ENCODE data around the gene AIDA. TPM values are rescaled to one million over a fixed set of nuclear protein-coding genes. Genes with fewer than 3 reads are reported as not detected.

The AIDA gene
- total RNA-seq, 1 experiment from 2014 or later, result 73.1 TPM

DNA sequence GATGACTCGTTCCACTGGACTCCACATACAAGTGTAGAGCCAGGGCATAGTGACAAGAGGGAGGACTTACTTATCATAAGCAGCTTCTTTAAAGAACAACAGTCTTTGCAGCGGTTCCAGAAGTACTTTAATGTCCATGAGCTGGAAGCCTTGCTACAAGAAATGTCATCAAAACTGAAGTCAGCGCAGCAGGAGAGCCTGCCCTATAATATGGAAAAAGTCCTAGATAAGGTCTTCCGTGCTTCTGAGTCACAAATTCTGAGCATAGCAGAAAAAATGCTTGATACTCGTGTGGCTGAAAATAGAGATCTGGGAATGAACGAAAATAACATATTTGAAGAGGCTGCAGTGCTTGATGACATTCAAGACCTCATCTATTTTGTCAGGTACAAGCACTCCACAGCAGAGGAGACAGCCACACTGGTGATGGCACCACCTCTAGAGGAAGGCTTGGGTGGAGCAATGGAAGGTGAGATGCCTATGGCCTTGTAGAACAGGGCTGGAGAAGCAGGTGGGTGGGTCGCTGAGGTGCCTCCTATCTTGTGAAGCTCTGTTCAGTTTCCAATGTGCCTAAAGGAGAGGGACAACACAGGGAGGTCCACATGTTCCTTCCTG, 82.3 kb downstream of the AIDA start:
- TF ChIP-seq SIN3A (IDR thresholded peaks at IDR 0.05; ENCODE audit: borderline replicate concordance, insufficient read depth, low read depth, low read length) (no peak), POLR2AphosphoS5 (IDR thresholded peaks at IDR 0.05; ENCODE audit: low read depth, low read length) (no peak), TCF7L2 (IDR thresholded peaks at IDR 0.05; ENCODE audit: low read depth, low read length) (no peak)
- TF ChIP-seq, protein P1, sequence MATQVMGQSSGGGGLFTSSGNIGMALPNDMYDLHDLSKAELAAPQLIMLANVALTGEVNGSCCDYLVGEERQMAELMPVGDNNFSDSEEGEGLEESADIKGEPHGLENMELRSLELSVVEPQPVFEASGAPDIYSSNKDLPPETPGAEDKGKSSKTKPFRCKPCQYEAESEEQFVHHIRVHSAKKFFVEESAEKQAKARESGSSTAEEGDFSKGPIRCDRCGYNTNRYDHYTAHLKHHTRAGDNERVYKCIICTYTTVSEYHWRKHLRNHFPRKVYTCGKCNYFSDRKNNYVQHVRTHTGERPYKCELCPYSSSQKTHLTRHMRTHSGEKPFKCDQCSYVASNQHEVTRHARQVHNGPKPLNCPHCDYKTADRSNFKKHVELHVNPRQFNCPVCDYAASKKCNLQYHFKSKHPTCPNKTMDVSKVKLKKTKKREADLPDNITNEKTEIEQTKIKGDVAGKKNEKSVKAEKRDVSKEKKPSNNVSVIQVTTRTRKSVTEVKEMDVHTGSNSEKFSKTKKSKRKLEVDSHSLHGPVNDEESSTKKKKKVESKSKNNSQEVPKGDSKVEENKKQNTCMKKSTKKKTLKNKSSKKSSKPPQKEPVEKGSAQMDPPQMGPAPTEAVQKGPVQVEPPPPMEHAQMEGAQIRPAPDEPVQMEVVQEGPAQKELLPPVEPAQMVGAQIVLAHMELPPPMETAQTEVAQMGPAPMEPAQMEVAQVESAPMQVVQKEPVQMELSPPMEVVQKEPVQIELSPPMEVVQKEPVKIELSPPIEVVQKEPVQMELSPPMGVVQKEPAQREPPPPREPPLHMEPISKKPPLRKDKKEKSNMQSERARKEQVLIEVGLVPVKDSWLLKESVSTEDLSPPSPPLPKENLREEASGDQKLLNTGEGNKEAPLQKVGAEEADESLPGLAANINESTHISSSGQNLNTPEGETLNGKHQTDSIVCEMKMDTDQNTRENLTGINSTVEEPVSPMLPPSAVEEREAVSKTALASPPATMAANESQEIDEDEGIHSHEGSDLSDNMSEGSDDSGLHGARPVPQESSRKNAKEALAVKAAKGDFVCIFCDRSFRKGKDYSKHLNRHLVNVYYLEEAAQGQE (IDR thresholded peaks at IDR 0.05; ENCODE audit: insufficient read depth in 1 of 2, low read depth in 2 of 2, low read length in 1 of 2), result no peak
- TF ChIP-seq, protein P2, sequence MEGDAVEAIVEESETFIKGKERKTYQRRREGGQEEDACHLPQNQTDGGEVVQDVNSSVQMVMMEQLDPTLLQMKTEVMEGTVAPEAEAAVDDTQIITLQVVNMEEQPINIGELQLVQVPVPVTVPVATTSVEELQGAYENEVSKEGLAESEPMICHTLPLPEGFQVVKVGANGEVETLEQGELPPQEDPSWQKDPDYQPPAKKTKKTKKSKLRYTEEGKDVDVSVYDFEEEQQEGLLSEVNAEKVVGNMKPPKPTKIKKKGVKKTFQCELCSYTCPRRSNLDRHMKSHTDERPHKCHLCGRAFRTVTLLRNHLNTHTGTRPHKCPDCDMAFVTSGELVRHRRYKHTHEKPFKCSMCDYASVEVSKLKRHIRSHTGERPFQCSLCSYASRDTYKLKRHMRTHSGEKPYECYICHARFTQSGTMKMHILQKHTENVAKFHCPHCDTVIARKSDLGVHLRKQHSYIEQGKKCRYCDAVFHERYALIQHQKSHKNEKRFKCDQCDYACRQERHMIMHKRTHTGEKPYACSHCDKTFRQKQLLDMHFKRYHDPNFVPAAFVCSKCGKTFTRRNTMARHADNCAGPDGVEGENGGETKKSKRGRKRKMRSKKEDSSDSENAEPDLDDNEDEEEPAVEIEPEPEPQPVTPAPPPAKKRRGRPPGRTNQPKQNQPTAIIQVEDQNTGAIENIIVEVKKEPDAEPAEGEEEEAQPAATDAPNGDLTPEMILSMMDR (IDR thresholded peaks at IDR 0.05), result no peak
- no peaks in the 10 kb centered on the region for H3K27me3 ChIP-seq (ENCODE audit: control insufficient read depth, insufficient read depth, low read length)
- H3K4me3 ChIP-seq (ENCODE audit: low read depth in 2 of 2, low read length in 2 of 2), result no peak overlapping the region
- in situ Hi-C loops (cut with HindIII; ENCODE audit: low pct_unique_long_range_greater_than_20kb, low sequenced_read_pairs) (no loop called here), intact Hi-C loops (cut with micrococcal nuclease; ENCODE audit: unreplicated experiment) (no loop called here)
- CTCF ChIA-PET, result no interaction called here
- DNase-seq (ENCODE audit: low read depth, low spot score) (no peak), ATAC-seq (no peak)
- BruUV-seq (replicated peaks), result no TSS peak
- no peaks in the 10 kb centered on the region for H3K9me3 ChIP-seq (ENCODE audit: control insufficient read depth, insufficient read depth, low read depth, low read length)
- H3K27ac ChIP-seq (ENCODE audit: low read length), result no peak overlapping the region
- peaks cover 5% of the 10 kb centered on the region; the same call in 1 of the 2 replicates for H3K36me3 ChIP-seq (ENCODE audit: control insufficient read depth, insufficient read depth, low read length)
- no peaks in the 10 kb centered on the region for H3K4me1 ChIP-seq (ENCODE audit: control insufficient read depth, insufficient read depth, low read length)
- POLR2A ChIA-PET, result no interaction called here

DNA sequence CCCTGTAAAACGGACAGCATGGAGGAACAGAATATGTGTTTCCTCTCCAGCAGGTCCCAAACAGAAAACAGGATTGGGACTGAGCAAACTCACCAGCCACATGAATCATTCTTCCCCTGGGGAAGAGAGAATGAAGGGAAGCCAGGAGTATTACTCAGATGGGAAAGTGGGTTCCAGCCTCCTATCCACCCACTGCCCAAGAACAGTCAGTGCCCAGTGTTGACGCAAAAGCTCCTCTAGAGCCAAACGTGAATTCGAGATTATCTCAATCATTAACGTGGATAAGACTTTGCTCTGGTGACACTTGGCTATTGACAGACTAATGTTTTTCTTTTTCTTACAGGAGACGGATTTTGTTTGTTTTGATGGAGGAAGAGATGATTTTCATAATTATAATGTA, 85.1 kb downstream of the AIDA start:
- POLR2A ChIA-PET, result no interaction called here
- H3K27ac ChIP-seq (ENCODE audit: low read length), result no peak overlapping the region

More for the DNA sequence above, 85.1 kb downstream of the AIDA start:
- in situ Hi-C loops (cut with HindIII; ENCODE audit: low pct_unique_long_range_greater_than_20kb, low sequenced_read_pairs) (no loop called here), intact Hi-C loops (cut with micrococcal nuclease; ENCODE audit: unreplicated experiment) (no loop called here)
- DNase-seq (ENCODE audit: low read depth, low spot score) (no peak), ATAC-seq (no peak)
- no peaks in the 10 kb centered on the region for H3K9me3 ChIP-seq (ENCODE audit: control insufficient read depth, insufficient read depth, low read depth, low read length)
- TF ChIP-seq SIN3A (IDR thresholded peaks at IDR 0.05; ENCODE audit: borderline replicate concordance, insufficient read depth, low read depth, low read length), result no peak
- TF ChIP-seq, protein P2 (IDR thresholded peaks at IDR 0.05), result no peak
- TF ChIP-seq, protein P1 (IDR thresholded peaks at IDR 0.05; ENCODE audit: insufficient read depth in 1 of 2, low read depth in 2 of 2, low read length in 1 of 2), result no peak
- no peak for TF ChIP-seq POLR2AphosphoS5 (IDR thresholded peaks at IDR 0.05; ENCODE audit: low read depth, low read length)
- no peak for TF ChIP-seq TCF7L2 (IDR thresholded peaks at IDR 0.05; ENCODE audit: low read depth, low read length)
- peaks cover 5% of the 10 kb centered on the region; the same call in 1 of the 2 replicates for H3K36me3 ChIP-seq (ENCODE audit: control insufficient read depth, insufficient read depth, low read length)
- H3K27me3 ChIP-seq (ENCODE audit: control insufficient read depth, insufficient read depth, low read length), result no peaks in the 10 kb centered on the region
- H3K4me3 ChIP-seq (ENCODE audit: low read depth in 2 of 2, low read length in 2 of 2), result no peak overlapping the region
- no peaks in the 10 kb centered on the region for H3K4me1 ChIP-seq (ENCODE audit: control insufficient read depth, insufficient read depth, low read length)
- no TSS peak for BruUV-seq (replicated peaks)
- CTCF ChIA-PET, result no interaction called here

Measured in Panc1 (cell line).